OCI-LY3 (cell line): ENCODE results near the gene LILRA5.
A peak's percentile ranks its signal among the peaks of the same experiment; 100 is the strongest.
"Not testable (repeated sequence)": the region's sequence is repeated elsewhere in the genome, so short reads cannot be mapped to it uniquely, and the experiment has no call there.

Experiments
- H2AFZ ChIP-seq: fragments of 200-600, 300-600 bp; shearing (Covaris generic); 2 replicates; pipeline ENCODE4 v1.6.0; 2014; ENCODE audit warnings: antibody characterized with exemption, low read depth, low read length
- H3K27ac ChIP-seq: fragments of 200-600, 300-600 bp; sonication (generic); 2 replicates; pipeline ENCODE4 v1.5.1; 2014; ENCODE audit warnings: mild to moderate bottlenecking, low read length, moderate library complexity, mixed read lengths
- H3K27me3 ChIP-seq: fragments of 200-600, 300-600 bp; sonication (generic); 2 replicates; pipeline ENCODE4 v1.6.1; 2014; ENCODE audit warnings: low read depth, low read length, mixed read lengths
- H3K36me3 ChIP-seq: fragments of 200-600, 300-600 bp; sonication (generic); replicated peaks from 2 replicates; pipeline ENCODE3; 2014; ENCODE audit warnings: low read depth, low read length, mixed read lengths
- H3K4me1 ChIP-seq: fragments of 300-600, 200-600 bp; sonication (generic); 2 replicates; pipeline ENCODE4 v1.6.1; 2014; ENCODE audit warnings: low read length, mixed read lengths
- H3K4me2 ChIP-seq: fragments of 200-600, 300-600 bp; sonication (generic); 2 replicates; pipeline ENCODE4 v1.6.1; 2014; ENCODE audit warnings: low read length, mixed read lengths
- H3K4me3 ChIP-seq: fragments of 300-600, 200-600 bp; sonication (generic); 2 replicates; pipeline ENCODE4 v1.5.1; 2014; ENCODE audit warnings: antibody characterized with exemption, mild to moderate bottlenecking, low read length, moderate library complexity
- H3K79me2 ChIP-seq: fragments of 300-600, 200-600 bp; shearing (Covaris generic); 2 replicates; pipeline ENCODE4 v1.6.1; 2014; ENCODE audit warnings: mild to moderate bottlenecking, low read length, mixed read lengths
- H3K9ac ChIP-seq: fragments of 300-600, 200-600 bp; shearing (Covaris generic); 2 replicates; pipeline ENCODE4 v1.6.0; 2014; ENCODE audit warnings: mild to moderate bottlenecking, low read length, moderate library complexity
- H3K9me3 ChIP-seq: fragments of 200-600, 300-600 bp; shearing (Covaris generic); 2 replicates; pipeline ENCODE4 v1.6.1; 2014; ENCODE audit warnings: low read length, mixed read lengths; ENCODE audit not compliant: insufficient read depth
- H4K20me1 ChIP-seq: fragments of 200-600, 300-600 bp; sonication (generic); 2 replicates; pipeline ENCODE4 v1.6.1; 2016; ENCODE audit warnings: low read length, mixed read lengths; ENCODE audit not compliant: insufficient read depth
- EZH2phosphoT487 ChIP-seq: fragments of 200-600 bp; shearing (Covaris generic); IDR thresholded peaks from 2 replicates; pipeline ENCODE4 v1.6.1; 2018; ENCODE audit warnings: antibody characterized with exemption, mixed run types, low read depth
- TF ChIP-seq, protein P1 (sequence below): fragments of 200-600, 300-600 bp; sonication (generic); IDR thresholded peaks from 2 replicates; pipeline ENCODE4 v1.5.1; 2014; ENCODE audit warnings: antibody characterized with exemption, low read length, low read depth

Gene LILRA5

GRCh38 chr19:54282686-54283470 lies 30.1 kb downstream of the LILRA5 start:
- Histone ChIP-seq H4K20me1 (no peaks in the 10 kb centered on the region), H3K4me1 (peaks cover 23% of the 10 kb centered on the region), H3K9me3 (no peaks in the 10 kb centered on the region), H3K4me2 (no peak overlapping the region), H3K79me2 (no peaks in the 10 kb centered on the region), H2AFZ (no peak overlapping the region), H3K9ac (no peak overlapping the region), H3K4me3 (no peak overlapping the region), H3K36me3 (no peaks in the 10 kb centered on the region), H3K27me3 (peaks cover 40% of the 10 kb centered on the region), H3K27ac (no peak overlapping the region)
- TF ChIP-seq EZH2phosphoT487: no peak
- TF ChIP-seq, protein P1, sequence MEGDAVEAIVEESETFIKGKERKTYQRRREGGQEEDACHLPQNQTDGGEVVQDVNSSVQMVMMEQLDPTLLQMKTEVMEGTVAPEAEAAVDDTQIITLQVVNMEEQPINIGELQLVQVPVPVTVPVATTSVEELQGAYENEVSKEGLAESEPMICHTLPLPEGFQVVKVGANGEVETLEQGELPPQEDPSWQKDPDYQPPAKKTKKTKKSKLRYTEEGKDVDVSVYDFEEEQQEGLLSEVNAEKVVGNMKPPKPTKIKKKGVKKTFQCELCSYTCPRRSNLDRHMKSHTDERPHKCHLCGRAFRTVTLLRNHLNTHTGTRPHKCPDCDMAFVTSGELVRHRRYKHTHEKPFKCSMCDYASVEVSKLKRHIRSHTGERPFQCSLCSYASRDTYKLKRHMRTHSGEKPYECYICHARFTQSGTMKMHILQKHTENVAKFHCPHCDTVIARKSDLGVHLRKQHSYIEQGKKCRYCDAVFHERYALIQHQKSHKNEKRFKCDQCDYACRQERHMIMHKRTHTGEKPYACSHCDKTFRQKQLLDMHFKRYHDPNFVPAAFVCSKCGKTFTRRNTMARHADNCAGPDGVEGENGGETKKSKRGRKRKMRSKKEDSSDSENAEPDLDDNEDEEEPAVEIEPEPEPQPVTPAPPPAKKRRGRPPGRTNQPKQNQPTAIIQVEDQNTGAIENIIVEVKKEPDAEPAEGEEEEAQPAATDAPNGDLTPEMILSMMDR: no peak

DNA sequence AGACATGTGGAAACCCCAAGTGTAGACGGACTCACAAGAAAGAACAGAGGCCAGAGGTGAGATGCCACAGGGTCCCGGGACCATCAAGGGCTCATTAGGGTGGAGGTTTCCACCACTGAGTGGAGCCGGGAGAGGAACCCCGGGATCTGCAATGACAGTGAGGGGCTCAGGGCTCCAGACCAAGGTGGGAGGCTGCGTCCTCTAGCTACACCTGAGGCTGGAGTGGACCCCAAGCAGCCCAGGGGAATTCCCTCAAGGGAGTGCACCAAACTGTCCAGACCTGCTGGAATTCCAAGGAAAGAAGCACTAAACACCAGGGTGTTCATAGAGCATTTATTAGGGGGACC lies 31.3 kb downstream of the LILRA5 start:
- H3K4me2 ChIP-seq, H3K79me2 ChIP-seq, H3K9me3 ChIP-seq, H3K9ac ChIP-seq, H3K36me3 ChIP-seq, H2AFZ ChIP-seq, H3K27ac ChIP-seq, H3K4me3 ChIP-seq, H4K20me1 ChIP-seq: not testable (repeated sequence)
- Histone ChIP-seq H3K4me1 (peaks cover 23% of the 10 kb centered on the region), H3K27me3 (peaks cover 32% of the 10 kb centered on the region)

DNA sequence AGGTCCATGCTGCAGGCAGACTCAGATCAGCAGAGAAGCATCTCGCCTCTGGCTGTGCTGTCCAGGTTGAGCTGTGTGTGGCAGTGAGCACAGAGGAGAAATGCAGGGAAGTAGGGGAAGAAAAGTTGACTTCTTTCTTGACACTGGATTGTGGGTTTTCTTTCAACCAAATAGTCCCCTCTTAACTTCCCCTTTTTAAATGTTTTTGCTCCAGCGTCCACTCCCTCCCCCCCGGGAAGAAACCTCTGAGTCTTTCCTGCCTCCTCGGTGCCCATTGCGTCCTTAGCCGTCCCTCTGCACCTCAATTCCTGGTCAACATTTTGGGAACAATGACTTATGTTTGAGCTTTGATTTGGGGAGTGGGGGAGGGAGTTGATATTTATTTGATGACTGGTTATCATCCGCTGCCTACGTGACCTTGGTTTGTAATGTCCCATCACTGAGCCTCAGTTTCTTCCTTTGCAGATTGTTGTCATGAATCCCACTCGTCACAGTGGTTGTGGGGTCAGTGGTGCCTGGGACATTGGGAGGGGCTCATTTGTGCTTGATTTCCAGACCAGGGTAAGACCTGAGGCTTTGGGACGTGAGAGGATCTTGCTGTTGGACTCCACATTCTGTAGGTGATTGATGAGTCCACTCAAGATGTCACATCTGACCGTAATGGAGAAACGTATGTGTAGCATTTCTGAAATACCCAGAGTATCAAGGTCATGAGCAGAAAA lies 31.8 kb downstream of the LILRA5 start, which contains the start of gene LILRB2:
LILRB2 (minus strand) TSS at position 104 of the 722 bp plus-strand sequence. CDS start 614 bp downstream, outside the sequence.
- Histone ChIP-seq H3K27me3 (peaks cover 32% of the 10 kb centered on the region), H2AFZ (no peak within 1 kb of the TSS)

DNA sequence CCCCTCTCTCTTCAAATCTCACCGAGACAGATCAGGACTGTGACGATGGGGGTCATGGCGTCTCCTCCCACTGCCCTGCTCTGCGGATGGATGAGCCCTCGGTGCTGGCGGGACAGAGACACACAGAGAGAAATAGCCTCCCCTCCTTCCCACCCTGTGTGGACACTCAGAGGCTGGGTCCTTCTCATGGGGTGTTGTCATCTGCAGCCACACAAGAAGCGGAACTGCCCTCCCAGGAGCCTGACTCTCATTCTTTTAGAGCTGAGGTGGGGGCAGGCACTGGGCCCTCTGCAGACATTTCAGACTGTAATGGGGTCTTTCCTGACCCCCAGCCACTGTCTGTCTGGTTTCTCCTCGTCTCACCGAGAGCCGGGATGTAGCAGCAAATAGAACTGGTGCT lies 32.5 kb downstream of the LILRA5 start:
- H3K79me2 ChIP-seq, H2AFZ ChIP-seq, H3K9me3 ChIP-seq, H3K36me3 ChIP-seq, H3K4me3 ChIP-seq, H3K27ac ChIP-seq, H3K9ac ChIP-seq, H4K20me1 ChIP-seq, H3K4me2 ChIP-seq: not testable (repeated sequence)
- peaks cover 20% of the 10 kb centered on the region for H3K4me1 ChIP-seq
- H3K27me3 ChIP-seq: peaks cover 32% of the 10 kb centered on the region

More for the DNA sequence above, 31.8 kb downstream of the LILRA5 start, which contains the start of gene LILRB2:
- no peaks in the 10 kb centered on the region for H4K20me1 ChIP-seq
- H3K27ac ChIP-seq: no peak within 1 kb of the TSS
- H3K36me3 ChIP-seq: no peaks in the 10 kb centered on the region
- no peak for TF ChIP-seq EZH2phosphoT487
- TF ChIP-seq, protein P1: no peak
- peak within 1 kb of the TSS; percentile 4 for H3K4me2 ChIP-seq
- H3K79me2 ChIP-seq: no peaks in the 10 kb centered on the region
- H3K9me3 ChIP-seq: no peaks in the 10 kb centered on the region
- H3K4me3 ChIP-seq: no peak within 1 kb of the TSS
- peaks cover 23% of the 10 kb centered on the region for H3K4me1 ChIP-seq
- H3K9ac ChIP-seq: no peak within 1 kb of the TSS

GRCh38 chr19:54280025-54280424 lies 32.9 kb downstream of the LILRA5 start:
- not testable (repeated sequence) for H3K4me3 ChIP-seq, H2AFZ ChIP-seq, H3K79me2 ChIP-seq, H3K9me3 ChIP-seq, H3K4me2 ChIP-seq, H3K9ac ChIP-seq, H3K36me3 ChIP-seq, H4K20me1 ChIP-seq, H3K27ac ChIP-seq
- peaks cover 32% of the 10 kb centered on the region for H3K27me3 ChIP-seq
- H3K4me1 ChIP-seq: peaks cover 20% of the 10 kb centered on the region
